Esophagus squamous epithelium (tissue), 5 donors: ENCODE data around the gene IP6K3. TPM values are rescaled to one million over a fixed set of nuclear protein-coding genes. Genes with fewer than 3 reads are reported as not detected.
A peak's percentile ranks its signal among the peaks of the same experiment; 100 is the strongest.

Source experiments
- DNase-seq: peaks from one replicate; lab custom pipeline; 2025; lab: John Stamatoyannopoulos, UW
- H3K27ac ChIP-seq, 4 donors: fragments of 200-600 bp; sonication (generic); one replicate each; pipeline ENCODE4 v1.5.1; 2016 to 2019; ENCODE audit warnings: mild to moderate bottlenecking in 1 of 4
- H3K27me3 ChIP-seq, 4 donors: fragments of 200-600 bp; sonication (generic); 1 replicate in 3 of 4; 2 replicates in 1 of 4; pipeline versions ENCODE4 v1.5.1 to v1.6.0; 2017 to 2021; ENCODE audit warnings: antibody characterized with exemption in 1 of 4
- H3K36me3 ChIP-seq, 3 donors: fragments of 200-600 bp; sonication (generic); one replicate each; pipeline ENCODE4 v1.5.1; 2016 to 2019
- H3K4me1 ChIP-seq, 3 donors: fragments of 200-600 bp; sonication (generic); one replicate each; pipeline ENCODE4 v1.5.1; 2017 to 2019
- H3K4me3 ChIP-seq, 4 donors: fragments of 200-600 bp; sonication (generic); 1 replicate in 3 of 4; 2 replicates in 1 of 4; pipeline ENCODE4 v1.5.1; 2016 to 2019; ENCODE audit warnings: mild to moderate bottlenecking in 2 of 4, moderate library complexity in 1 of 4
- H3K9me3 ChIP-seq, 3 donors: fragments of 200-600 bp; sonication (generic); one replicate each; pipeline ENCODE4 v1.5.1; 2016 to 2019
- POLR2A ChIP-seq, 4 donors: fragments of 450-650 bp; IDR thresholded peaks; one replicate each; pipeline ENCODE4 v1.6.1; 2017; ENCODE audit warnings: antibody characterized with exemption in 4 of 4, mild to moderate bottlenecking in 4 of 4, moderate library complexity in 3 of 4
- WGBS, 2 donors: methylation state at CpG; one replicate each; pipeline ENCODE4 v1.1.5; 2018; 5-methylcytosine and 5-hydroxymethylcytosine counted together
- intact Hi-C: fragments of 100-400 bp; cut with DNase I; formaldehyde crosslinking; loops from one replicate; pipeline ENCODE4 v1.15.0; 2022
- total RNA-seq, 4 donors: library from RNA; depleted of rRNA; stranded (reverse); fragments of >200 nt; gene quantifications; one replicate each; pipeline ENCODE4 v1.1.0, GENCODE V29; 2016
- TF ChIP-seq, protein P1 (sequence below), 6 experiments: fragments of 450-650 bp in 4 of 6; fragments of 200-600 bp in 2 of 6; sonication (generic) in 2 of 6; IDR thresholded peaks; one replicate each; pipeline ENCODE4 v1.5.1; 2016 to 2019; ENCODE audit warnings: antibody characterized with exemption in 6 of 6, mild to moderate bottlenecking in 4 of 6, moderate library complexity in 4 of 6
- donor health status: DM: yes; HTN: yes; CAD: no.

IP6K3 gene
- total RNA-seq, 4 donors from 2014 or later, result 0.75 to 5.5 (median 1.7) TPM; not detected in 1

DNA sequence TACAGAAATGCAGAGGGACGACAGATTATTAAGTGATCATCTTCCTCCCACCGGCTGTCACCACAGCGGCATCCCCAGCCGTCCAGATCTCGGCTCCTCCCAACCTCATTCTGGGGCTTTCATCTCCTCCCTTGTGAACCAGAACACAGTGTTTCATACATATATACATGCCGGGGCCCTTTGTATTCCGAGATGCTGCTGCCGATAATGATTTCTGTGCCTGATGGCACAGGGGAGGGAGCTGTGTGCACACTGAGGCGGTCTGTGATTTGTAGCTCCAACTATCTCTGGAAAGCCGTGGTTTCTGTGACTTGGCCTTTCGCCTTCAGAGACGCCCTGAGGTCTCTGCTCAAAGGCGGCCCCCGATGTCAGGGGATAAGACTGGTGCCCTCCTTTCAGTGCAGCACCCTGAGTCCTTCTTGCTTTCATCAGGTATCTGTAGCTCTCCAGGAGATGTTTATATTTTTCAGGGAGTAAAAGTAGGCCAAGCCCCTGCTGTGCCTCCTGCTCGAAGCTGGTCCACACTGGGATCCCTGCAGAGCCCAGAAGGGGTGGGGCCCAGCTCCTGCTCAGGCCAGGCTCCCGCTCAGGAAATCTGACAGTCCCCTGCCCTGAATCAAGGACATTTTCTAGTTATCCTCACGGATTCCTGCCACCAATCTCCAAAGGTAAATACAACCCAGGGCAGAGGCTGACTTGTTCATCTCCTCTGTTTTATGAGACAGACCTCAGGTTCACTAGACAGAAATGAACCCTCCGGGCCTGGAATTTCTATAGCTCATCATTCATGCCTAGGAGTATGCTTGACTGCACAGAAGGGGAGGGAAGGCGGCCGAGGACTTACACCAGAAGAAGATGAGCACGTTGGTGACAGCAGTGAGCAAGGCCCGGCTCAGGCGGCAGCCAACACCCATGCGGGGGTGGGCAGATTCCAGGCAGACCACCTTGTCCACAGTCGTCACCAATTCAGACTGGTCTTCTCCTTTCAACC lies 31.0 kb upstream of the IP6K3 start:
- TF ChIP-seq, protein P1, sequence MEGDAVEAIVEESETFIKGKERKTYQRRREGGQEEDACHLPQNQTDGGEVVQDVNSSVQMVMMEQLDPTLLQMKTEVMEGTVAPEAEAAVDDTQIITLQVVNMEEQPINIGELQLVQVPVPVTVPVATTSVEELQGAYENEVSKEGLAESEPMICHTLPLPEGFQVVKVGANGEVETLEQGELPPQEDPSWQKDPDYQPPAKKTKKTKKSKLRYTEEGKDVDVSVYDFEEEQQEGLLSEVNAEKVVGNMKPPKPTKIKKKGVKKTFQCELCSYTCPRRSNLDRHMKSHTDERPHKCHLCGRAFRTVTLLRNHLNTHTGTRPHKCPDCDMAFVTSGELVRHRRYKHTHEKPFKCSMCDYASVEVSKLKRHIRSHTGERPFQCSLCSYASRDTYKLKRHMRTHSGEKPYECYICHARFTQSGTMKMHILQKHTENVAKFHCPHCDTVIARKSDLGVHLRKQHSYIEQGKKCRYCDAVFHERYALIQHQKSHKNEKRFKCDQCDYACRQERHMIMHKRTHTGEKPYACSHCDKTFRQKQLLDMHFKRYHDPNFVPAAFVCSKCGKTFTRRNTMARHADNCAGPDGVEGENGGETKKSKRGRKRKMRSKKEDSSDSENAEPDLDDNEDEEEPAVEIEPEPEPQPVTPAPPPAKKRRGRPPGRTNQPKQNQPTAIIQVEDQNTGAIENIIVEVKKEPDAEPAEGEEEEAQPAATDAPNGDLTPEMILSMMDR (IDR thresholded peaks at IDR 0.05), result no peak
- no peak for TF ChIP-seq POLR2A (IDR thresholded peaks at IDR 0.05)
- Histone ChIP-seq H3K36me3 (peaks cover 26 to 100% (median 86%) of the 10 kb centered on the region in 3 donors), H3K9me3 (no peaks in the 10 kb centered on the region), H3K4me3 (no peak overlapping the region), H3K27ac (no peak overlapping the region), H3K4me1 (peaks cover 0 to 30% (median 11%) of the 10 kb centered on the region in 3 donors), H3K27me3 (no peaks in the 10 kb centered on the region)
- no peak for DNase-seq
- WGBS, 2 donors, result 88% methylated on average over 14 to 24 of the region's 25 CpGs
- intact Hi-C loops, result no loop called here

DNA sequence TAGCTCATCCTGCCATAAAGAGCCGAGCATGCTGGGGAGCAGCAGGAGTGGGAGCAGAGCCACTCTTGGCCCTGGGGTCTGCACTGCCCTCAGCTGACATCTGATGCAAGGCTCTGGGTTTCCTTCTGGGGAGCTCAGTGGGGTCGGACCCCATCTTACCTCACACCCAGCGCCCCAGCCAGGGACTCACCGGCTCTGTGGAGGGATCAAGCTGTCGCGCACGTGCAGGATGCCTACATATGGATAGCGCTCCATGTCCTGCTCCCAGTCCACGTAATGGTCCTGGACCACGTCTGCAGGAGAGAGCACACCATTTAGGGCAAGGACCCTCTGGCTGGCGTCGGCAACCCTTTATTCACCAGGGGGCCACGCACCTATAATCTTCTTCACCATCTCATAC lies 30.1 kb upstream of the IP6K3 start:
- no peaks in the 10 kb centered on the region for H3K27me3 ChIP-seq
- 78 to 88% methylated on average over 3 to 13 of the region's 13 CpGs for WGBS, 2 donors
- TF ChIP-seq, protein P1 (IDR thresholded peaks at IDR 0.05), result no peak
- TF ChIP-seq POLR2A (IDR thresholded peaks at IDR 0.05), result no peak
- DNase-seq, result no peak
- H3K36me3 ChIP-seq, result peaks cover 19 to 99% (median 82%) of the 10 kb centered on the region in 3 donors
- H3K27ac ChIP-seq, result no peak overlapping the region
- intact Hi-C loops, result no loop called here
- H3K9me3 ChIP-seq, result no peaks in the 10 kb centered on the region
- H3K4me3 ChIP-seq, result no peak overlapping the region
- H3K4me1 ChIP-seq, result peaks cover 5 to 30% (median 16%) of the 10 kb centered on the region in 3 donors

DNA sequence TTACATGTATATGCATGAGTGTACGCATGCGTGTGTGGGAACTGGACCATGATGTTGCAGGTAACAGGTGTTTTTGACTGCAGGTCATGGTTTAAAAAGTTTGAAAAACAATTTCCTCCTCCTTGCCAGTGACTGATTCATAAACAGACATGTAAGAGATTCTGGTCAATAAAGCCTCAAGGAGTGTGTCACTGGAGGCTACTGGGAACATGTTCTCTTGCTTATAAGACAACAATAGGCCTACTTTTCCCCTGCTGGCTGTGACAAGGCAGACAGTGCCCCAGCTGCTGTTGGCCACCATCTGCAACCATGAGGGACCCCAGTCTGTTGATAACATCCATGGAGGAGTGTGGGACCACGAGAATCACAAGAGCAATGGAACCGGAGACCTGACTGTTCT lies 29.5 kb upstream of the IP6K3 start:
- peaks cover 19 to 94% (median 80%) of the 10 kb centered on the region in 3 donors for H3K36me3 ChIP-seq
- intact Hi-C loops, result no loop called here
- H3K4me1 ChIP-seq, result peaks cover 11 to 30% (median 18%) of the 10 kb centered on the region in 3 donors
- H3K9me3 ChIP-seq, result no peaks in the 10 kb centered on the region
- H3K27me3 ChIP-seq, result no peaks in the 10 kb centered on the region
- WGBS, 2 donors, result 93 to 94% methylated on average over 2 to 3 of the region's 4 CpGs
- DNase-seq, result no peak
- no peak overlapping the region for H3K27ac ChIP-seq
- no peak overlapping the region for H3K4me3 ChIP-seq
- TF ChIP-seq, protein P1 (IDR thresholded peaks at IDR 0.05), result no peak

DNA sequence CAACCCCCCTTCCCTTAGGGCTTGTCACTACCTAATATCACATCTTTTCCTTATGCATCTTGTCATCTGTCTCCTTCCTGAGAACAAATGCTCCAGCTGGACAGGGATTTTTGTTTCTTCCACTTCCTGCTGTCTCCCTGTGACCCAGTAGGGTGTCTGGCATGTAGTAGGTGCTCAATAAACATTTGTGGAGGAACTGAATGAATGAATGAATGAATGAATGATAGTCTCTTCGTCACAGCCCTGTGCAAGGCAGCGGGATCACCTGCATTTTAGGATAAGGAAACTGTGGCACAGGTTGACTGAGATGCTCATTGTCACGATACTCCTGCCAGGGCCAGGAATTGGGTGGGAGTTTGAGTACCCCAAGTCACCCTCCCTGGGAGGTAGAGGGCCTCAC lies 28.1 kb upstream of the IP6K3 start:
- TF ChIP-seq, protein P1 (IDR thresholded peaks at IDR 0.05), result no peak
- TF ChIP-seq POLR2A (IDR thresholded peaks at IDR 0.05), result no peak
- intact Hi-C loops, result no loop called here
- H3K27ac ChIP-seq, result no peak overlapping the region
- no peak overlapping the region for H3K4me3 ChIP-seq
- 100% methylated on average over 1 of the region's 3 CpGs for WGBS, 2 donors
- no peaks in the 10 kb centered on the region for H3K9me3 ChIP-seq
- no peak for DNase-seq
- H3K27me3 ChIP-seq, result no peaks in the 10 kb centered on the region
- peaks cover 18 to 43% (median 30%) of the 10 kb centered on the region in 3 donors for H3K4me1 ChIP-seq
- peaks cover 19 to 80% (median 67%) of the 10 kb centered on the region in 3 donors for H3K36me3 ChIP-seq

DNA sequence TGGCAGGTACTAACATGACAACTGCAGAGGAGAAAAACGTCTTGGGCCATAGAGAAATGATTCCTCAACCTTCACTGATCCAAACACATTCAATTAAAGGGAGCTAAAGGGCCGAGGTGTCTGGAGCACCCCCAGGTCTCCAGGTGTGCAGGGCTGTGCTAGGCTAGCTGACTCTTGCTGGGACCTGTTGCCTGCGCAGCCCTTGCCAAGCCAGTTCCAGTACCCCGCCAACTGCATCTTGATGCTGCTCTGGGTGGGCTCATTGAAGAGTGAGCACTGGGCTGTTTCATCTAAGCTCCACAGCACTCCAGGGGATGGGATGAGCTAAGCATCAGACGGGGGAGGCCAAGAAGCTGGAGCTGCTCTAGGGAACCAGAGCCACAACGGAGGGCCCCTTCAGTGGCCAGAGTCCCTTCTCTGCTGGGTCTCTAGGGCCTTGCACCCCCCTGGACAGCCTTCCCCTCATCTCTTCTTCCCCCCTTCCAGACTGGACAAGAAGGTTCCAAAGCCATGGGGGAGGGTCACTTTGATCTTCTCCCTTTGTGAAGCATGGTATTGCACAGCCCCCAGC lies 26.3 kb upstream of the IP6K3 start:
- no peak for DNase-seq
- Histone ChIP-seq H3K9me3 (no peaks in the 10 kb centered on the region), H3K27ac (peak overlapping the region in 3 of 4 donors; percentile 69 to 89 (median 83)), H3K4me3 (no peak overlapping the region), H3K36me3 (peaks cover 19 to 62% (median 49%) of the 10 kb centered on the region in 3 donors), H3K27me3 (no peaks in the 10 kb centered on the region), H3K4me1 (peaks cover 19 to 56% (median 36%) of the 10 kb centered on the region in 3 donors)
- TF ChIP-seq POLR2A (IDR thresholded peaks at IDR 0.05), result no peak
- TF ChIP-seq, protein P1 (IDR thresholded peaks at IDR 0.05), result no peak
- intact Hi-C loops, result no loop called here
- 32 to 50% methylated on average over 4 of the region's 6 CpGs for WGBS, 2 donors
